Amniotic stem cell (primary cell): ENCODE results near the gene CFAP74.
"Not testable (repeated sequence)": the region's sequence is repeated elsewhere in the genome, so short reads cannot be mapped to it uniquely, and the experiment has no call there.

Experiments used
- DNase-seq: peaks from one replicate; lab custom pipeline; 2025; lab: John Stamatoyannopoulos, UW

The CFAP74 gene

GRCh38 chr1:1984560-1985070 lies 19.0 kb downstream of the CFAP74 start:
- no peak for DNase-seq

GRCh38 chr1:1982379-1983232 lies 21.0 kb downstream of the CFAP74 start:
- DNase-seq: no peak

GRCh38 chr1:1981631-1982327 lies 21.8 kb downstream of the CFAP74 start:
- DNase-seq: not testable (repeated sequence)

GRCh38 chr1:1981142-1981500 lies 22.5 kb downstream of the CFAP74 start:
- DNase-seq: no peak

GRCh38 chr1:1980467-1981141 lies 23.0 kb downstream of the CFAP74 start:
- DNase-seq: no peak

- DNase-seq: no peak
These were observed 24.0 kb downstream of the CFAP74 start for GRCh38 chr1:1979482-1980165.

- DNase-seq: not testable (repeated sequence)
These were observed 24.7 kb downstream of the CFAP74 start for GRCh38 chr1:1978690-1979481.

GRCh38 chr1:1978108-1978507 lies 25.5 kb downstream of the CFAP74 start:
- DNase-seq: no peak

- DNase-seq: no peak
These were observed 27.6 kb downstream of the CFAP74 start for GRCh38 chr1:1976031-1976430.

- no peak for DNase-seq
These were observed 28.1 kb downstream of the CFAP74 start for GRCh38 chr1:1975535-1975934.

GRCh38 chr1:1974834-1975233 lies 28.8 kb downstream of the CFAP74 start:
- DNase-seq: no peak

- no peak for DNase-seq
These were observed 29.6 kb downstream of the CFAP74 start for GRCh38 chr1:1973716-1974642.

GRCh38 chr1:1972976-1973715 lies 30.4 kb downstream of the CFAP74 start:
- no peak for DNase-seq

- no peak for DNase-seq
These were observed 31.9 kb downstream of the CFAP74 start for GRCh38 chr1:1971688-1972087.

GRCh38 chr1:1971017-1971416 lies 32.6 kb downstream of the CFAP74 start:
- DNase-seq: no peak

GRCh38 chr1:1969953-1970716 lies 33.5 kb downstream of the CFAP74 start:
- DNase-seq: no peak

GRCh38 chr1:1969505-1969900 lies 34.1 kb downstream of the CFAP74 start:
- DNase-seq: no peak

- no peak for DNase-seq
These were observed 34.6 kb downstream of the CFAP74 start for GRCh38 chr1:1968767-1969504.
